HG03060 (cell line): ENCODE data around the gene KRTAP20-4.

ENCODE experiments used
- ATAC-seq: cut with Tn5 transposase; IDR thresholded peaks from one replicate; pipeline ENCODE4 v1.9.1; 2021; ENCODE audit warnings: low read depth, moderate number of reproducible peaks; ENCODE audit not compliant: unreplicated experiment

The KRTAP20-4 gene

DNA sequence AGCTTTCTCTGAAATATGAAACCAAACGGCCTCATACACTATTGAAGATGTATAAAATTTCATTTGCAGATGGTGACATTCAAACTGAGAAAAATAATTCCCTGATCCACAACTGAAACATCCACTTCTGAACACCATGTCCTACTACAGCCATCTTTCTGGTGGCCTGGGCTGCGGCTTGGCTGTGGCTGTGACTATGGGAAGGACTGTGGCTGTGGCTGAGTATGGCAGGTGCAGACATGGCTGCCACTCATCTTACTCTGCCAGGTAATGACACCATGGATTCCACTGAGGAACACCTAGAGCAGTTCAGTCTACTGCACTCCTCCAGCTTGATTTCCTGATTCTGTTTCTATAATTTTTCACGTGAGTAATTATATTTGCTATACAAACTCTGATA lies at the start of gene KRTAP20-4:
TSS of gene KRTAP20-4 (plus strand) at position 106 of the 400 bp plus-strand sequence.
- ATAC-seq: no peak

GRCh38 chr21:30577766-30578165 lies 42.7 kb upstream of the KRTAP20-4 start:
- no peak for ATAC-seq

- ATAC-seq: no peak
These were observed 41.1 kb upstream of the KRTAP20-4 start for GRCh38 chr21:30579346-30579745.

- ATAC-seq: no peak
These were observed 40.3 kb upstream of the KRTAP20-4 start for GRCh38 chr21:30580132-30580531.

DNA sequence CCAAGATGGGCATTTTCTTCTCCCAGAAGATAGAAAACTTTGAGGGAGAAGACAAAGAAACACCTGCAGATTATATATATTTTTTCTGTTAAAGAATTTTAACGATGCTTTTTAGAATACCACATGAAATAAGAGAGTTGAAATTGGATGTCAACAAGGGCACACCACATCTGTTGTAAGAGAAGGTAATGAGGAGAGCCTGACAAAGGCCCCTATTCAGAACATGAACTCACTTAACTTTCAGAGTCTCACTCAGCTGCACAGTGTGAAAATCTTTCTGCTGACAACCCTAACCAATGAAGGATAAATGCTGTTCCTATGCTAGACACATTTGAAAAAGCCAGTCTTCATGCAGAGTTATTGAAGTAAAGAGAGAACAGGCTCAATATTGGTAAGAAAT lies 37.6 kb upstream of the KRTAP20-4 start:
- no peak for ATAC-seq

DNA sequence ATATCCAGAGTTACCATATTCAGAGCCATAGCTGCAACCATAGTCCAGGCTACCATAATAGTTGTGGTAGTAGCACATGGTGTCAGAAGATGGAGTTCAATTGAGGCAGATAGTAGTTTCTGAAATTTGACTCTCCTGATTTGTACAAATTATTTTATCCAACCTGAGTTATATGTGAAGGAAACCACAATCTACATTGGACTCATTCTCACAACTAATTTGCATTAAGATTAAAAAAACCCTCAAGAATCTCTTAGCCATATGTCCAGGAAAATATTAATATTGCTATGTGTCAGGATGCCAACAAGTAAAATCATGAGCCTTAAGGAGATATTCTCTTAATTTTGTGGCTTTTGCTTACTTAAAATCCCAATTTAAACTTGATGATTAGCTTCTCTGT lies 30.1 kb upstream of the KRTAP20-4 start, which contains the start of gene KRTAP22-2:
TSS of gene KRTAP22-2 (minus strand) at position 101 of the 400 bp plus-strand sequence.
- no peak for ATAC-seq

GRCh38 chr21:30592140-30592539 lies 28.3 kb upstream of the KRTAP20-4 start, which contains the start of gene KRTAP6-3:
Gene KRTAP6-3 (plus strand): TSS chr21:30592440. CDS start chr21:30592446, 6 bp downstream.
- ATAC-seq: no peak

DNA sequence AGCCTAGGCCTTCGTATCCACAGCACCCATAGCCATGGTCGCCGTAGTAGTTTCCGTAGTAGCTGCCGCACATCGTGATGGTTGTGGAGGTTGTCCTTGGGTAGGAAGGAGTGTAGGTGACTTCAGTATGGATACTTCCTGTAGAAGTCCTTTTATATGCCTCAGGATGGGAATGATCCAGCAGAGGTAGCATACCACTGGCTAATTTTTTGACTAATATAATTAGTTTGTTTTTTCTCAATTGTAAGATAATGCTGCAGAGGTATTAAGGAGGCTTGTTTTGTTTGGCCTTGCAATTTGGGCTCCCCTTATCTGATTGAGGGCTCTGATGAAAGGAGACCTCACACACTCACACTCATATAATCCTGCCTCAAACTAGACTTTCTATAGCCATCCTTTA lies 21.6 kb upstream of the KRTAP20-4 start, which contains the start of gene KRTAP6-2:
TSS of gene KRTAP6-2 (minus strand) at position 101 of the 400 bp plus-strand sequence. CDS start at position 73, 28 bp downstream.
- no peak for ATAC-seq

DNA sequence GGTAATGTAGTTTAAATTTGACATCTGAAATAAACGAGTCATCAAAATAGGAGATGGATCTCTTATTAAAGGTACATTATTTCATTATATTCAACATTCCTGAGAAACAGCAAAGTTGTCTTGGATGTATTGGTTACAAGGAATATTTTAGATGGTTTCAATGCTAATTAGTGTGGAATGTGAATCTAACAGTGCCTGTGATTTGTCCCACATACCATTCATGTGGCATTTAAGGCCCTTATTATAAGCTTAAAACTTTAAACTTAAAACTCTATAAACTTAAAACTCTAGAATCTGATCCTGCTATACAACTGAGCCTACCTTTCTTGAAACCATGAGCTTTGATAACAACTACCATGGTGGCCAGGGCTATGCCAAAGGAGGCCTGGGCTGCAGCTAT lies 19.6 kb upstream of the KRTAP20-4 start, which contains the start of gene KRTAP22-1:
TSS of gene KRTAP22-1 (plus strand) at position 301 of the 400 bp plus-strand sequence.
- no peak for ATAC-seq

GRCh38 chr21:30605968-30606367 lies 14.5 kb upstream of the KRTAP20-4 start:
- no peak for ATAC-seq

DNA sequence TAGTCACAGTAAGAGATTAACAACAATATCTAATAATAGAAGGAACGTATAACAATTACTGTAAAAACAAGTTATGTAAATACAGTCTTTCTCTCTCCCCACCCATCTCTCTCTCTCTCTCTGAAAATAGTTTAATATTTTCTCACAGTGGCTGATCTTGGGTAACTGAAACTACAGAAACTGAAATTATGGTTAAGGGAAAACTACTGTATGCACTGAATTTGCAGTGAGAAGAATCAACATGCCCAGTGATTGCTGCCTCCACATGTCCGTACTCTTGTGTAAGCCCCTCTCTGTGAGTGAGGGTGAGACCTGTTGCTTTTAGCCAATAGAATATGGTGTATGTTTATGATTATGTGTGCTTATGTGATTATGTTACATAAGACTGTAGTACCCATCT lies 8.3 kb upstream of the KRTAP20-4 start:
- no peak for ATAC-seq

DNA sequence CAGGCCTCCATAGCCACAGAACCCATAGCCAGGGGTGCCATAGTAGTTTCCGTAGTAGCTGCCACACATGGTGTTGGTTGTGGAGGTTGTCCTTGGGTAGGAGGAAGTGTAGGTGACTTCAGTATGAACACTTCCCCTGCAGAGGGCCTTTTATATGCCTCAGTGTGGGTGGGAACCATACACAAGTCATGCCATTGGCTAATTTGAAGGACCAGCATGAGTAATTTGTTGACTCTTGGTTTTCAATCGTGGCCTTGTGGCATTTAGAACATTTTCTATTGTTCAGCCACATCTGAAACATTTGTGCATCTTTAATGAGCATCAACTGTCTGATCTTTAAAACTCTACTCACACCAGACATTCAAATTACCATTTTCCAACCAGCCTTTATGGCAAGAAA lies 6.6 kb upstream of the KRTAP20-4 start, which contains the start of gene KRTAP6-1:
TSS of gene KRTAP6-1 (minus strand) at position 95 of the 400 bp plus-strand sequence. CDS start at position 69, 26 bp downstream.
- no peak for ATAC-seq

DNA sequence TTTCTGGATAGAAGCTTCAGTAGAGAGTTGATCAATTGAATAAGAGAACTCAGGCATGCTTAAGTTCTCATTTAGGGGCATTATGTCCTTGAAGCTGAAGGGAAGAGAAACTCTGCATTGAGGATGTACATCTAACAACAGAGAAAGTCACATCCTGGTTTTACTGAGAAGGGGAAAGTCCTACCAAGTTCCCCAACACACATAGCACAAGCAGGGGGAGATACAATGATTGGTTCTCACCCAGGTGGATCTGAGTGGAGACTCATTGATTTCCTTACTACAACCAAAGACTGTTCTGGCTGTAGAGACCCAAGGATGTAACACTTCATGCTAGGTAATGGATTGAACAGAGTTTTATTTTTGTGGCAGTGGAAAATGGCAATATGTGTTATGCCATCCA lies 5.2 kb upstream of the KRTAP20-4 start:
- no peak for ATAC-seq

DNA sequence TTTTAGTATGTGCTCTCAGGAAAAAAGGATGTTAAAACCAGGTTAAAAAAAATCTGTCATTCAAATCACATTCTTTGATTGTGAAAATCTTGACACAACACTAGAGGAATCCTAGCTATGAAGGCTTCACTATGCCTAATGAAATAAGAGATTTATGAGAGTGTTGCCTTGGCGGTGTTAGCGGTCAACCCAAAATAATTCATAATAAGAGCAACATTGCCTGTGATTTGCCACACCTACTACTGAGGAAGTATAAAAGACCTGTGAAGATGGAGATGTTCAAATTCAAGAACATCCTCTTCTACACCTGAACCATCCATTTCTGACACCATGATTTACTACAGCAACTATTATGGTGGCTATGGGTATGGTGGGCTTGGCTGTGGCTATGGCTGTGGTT lies 4.3 kb upstream of the KRTAP20-4 start, which contains the start of gene KRTAP20-1:
TSS of gene KRTAP20-1 (plus strand) at position 301 of the 400 bp plus-strand sequence. CDS start at position 331, 30 bp downstream.
- ATAC-seq: no peak

DNA sequence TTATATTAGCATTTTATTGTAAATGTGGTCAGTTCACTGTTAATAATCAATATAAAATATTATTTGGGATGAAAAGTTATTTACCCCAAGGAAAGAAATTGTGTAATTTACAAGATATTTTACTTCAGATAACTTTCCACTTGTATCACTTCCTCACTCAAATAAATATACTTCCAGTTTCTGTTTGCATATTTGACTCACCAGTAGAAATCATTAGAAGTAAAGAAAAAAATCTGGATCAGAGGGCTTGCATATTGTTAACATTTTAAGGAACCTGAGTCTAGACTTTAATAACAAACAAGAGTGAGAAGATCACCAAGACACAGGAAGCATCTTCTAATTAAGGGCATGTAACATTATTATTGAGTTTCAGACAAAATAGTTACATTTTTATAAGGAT lies 347 bp upstream of the KRTAP20-4 start:
- ATAC-seq: no peak

- ATAC-seq: no peak
These were observed 2.9 kb downstream of the KRTAP20-4 start for GRCh38 chr21:30623362-30623761.

DNA sequence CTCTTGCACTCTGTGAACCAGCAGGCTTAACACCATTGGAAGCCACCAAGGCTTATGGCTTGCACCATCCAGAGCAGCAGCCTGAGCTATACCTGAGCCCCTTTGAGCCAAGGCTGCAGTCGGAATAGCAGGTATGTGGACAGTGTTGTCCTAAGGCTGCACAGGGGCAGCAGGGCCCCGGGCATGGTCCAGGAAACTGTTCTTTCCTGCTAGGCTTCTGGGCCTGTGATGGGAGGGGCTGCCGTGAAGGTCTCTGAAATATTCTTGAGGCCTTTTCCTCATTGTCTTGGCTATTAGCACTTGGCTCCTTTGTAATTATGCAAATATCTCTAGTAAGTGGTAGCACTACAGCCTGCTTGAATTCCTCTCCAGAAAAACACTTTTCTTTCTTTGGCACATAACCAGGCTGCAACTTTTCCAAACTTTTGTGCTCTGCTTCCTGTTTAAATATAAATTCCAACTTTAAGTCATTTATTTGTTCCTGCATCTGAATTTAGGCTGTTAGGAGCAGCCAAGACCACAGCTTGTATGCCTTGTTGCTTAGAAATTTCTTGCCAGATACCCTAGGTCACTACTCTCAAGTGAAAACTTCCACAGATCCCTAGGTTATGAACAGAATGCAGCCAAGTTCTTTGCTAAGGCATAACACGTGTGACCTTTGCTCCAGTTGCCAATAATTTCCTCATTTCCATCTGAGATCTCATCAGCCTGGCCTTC lies 5.2 kb downstream of the KRTAP20-4 start:
- no peak for ATAC-seq

DNA sequence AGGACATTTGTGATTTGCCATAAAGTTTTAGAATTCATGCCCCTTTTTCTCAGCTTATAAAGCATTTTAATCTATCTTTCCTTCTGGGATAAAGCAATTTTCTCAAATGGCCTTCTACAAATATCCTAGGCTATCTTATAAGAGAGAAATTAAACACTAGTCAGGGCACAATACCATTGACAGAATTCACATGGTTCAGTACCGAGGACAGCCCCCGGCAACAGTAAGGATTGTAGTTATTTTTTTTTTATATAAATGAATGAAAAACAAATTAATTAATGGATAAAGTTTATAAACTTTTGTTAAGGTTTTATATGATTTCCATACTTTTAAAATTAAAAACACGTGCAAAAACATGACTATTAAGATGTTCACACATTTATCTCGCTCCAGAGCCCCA lies 7.7 kb downstream of the KRTAP20-4 start:
- no peak for ATAC-seq

DNA sequence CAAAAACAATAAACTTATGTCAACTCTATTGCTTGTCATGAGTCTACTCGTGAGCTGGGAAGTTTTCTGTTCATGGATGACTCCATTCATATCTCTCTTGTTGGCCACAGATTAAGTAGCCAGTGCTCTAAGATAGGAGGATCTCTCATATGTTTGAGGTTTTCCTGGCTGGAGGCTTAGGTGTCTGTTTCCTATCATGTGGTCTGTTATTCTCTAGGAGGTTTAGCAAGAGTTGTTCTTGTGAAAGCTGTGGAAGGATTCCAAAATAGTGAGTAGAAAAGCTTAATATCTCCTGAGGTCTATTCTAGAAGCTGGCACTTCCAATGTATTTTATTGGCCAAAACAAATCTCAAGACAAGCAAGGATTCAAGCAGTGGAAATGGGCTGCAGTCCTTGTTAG lies 8.8 kb downstream of the KRTAP20-4 start:
- no peak for ATAC-seq

DNA sequence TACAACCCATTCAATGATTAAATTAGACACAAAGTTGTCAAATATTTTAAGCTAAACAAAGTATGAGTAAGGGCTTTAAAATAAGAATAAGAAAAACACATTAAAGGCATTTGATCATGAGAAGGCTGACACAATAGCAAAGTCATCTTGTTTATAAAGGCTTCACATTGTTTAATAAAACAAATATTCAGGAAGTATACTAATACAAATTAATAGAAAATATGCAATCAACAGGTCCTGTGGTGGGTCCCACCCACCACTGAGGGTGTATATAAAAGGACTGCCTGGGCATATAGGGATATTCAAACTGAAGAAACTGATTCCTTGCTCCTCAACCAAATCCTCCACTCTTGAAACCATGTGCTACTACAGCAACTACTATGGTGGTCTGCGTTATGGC lies 14.5 kb downstream of the KRTAP20-4 start, which contains the start of gene KRTAP20-2:
TSS of gene KRTAP20-2 (plus strand) at position 301 of the 400 bp plus-strand sequence. CDS start at position 359, 58 bp downstream.
- ATAC-seq: no peak

GRCh38 chr21:30638686-30639085 lies 18.3 kb downstream of the KRTAP20-4 start:
- ATAC-seq: no peak

DNA sequence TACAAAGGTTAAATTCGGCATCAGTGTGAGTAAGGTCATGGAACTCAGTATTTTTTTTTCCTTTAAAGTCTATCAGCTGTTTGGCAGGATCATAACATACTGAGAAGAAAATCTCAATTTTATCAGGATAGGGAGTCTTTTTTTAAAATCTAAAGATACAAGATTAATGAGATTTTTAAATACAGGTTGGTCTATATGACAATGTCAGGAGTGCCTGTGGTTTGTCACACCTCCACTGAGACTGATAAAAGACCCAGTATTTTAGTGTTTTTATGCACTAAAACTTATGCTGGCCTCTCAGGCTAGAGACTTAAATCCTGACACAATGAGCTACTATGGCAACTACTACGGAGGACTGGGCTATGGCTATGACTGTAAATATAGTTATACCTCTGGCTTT lies 22.1 kb downstream of the KRTAP20-4 start, which contains the start of gene KRTAP20-3:
TSS of gene KRTAP20-3 (plus strand) at position 301 of the 400 bp plus-strand sequence.
- ATAC-seq: no peak
